ENCODE data around the gene EPSTI1.

EPSTI1 gene

DNA sequence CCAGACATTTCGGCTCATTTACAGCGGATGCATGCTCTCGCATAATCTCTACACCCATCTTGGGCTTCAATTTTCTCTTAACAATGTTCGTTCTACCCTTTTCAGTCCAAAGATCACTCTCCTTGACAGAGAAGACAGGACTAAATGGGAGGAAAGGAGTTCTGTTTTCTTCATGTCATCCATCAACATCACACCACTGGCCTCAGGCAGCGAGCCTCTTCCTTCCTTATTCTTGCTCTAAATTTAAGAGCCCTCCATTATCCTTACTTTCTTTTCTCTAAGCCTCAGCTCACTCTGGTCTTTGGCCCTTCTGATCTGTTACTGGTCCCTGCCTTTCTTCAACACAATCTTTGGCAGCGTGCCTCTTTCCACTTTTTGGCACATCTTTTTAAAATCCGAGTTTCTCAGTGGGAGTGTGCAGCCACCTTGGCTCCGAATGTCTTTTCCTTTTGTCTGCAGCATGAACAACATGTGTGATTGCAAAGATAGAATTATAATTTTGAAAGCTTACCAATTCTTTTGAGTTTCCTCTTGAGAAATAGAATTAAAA, 111.9 kb downstream of the EPSTI1 start:
- TF ChIP-seq, protein P1, sequence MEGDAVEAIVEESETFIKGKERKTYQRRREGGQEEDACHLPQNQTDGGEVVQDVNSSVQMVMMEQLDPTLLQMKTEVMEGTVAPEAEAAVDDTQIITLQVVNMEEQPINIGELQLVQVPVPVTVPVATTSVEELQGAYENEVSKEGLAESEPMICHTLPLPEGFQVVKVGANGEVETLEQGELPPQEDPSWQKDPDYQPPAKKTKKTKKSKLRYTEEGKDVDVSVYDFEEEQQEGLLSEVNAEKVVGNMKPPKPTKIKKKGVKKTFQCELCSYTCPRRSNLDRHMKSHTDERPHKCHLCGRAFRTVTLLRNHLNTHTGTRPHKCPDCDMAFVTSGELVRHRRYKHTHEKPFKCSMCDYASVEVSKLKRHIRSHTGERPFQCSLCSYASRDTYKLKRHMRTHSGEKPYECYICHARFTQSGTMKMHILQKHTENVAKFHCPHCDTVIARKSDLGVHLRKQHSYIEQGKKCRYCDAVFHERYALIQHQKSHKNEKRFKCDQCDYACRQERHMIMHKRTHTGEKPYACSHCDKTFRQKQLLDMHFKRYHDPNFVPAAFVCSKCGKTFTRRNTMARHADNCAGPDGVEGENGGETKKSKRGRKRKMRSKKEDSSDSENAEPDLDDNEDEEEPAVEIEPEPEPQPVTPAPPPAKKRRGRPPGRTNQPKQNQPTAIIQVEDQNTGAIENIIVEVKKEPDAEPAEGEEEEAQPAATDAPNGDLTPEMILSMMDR (IDR thresholded peaks at IDR 0.05; ENCODE audit: control insufficient read depth, insufficient read depth, low read depth, low read length, missing control alignments), result no peak
- H3K4me3 ChIP-seq (ENCODE audit: control insufficient read depth, low read depth, low read length), result no peak overlapping the region
- no peak for DNase-seq (ENCODE audit: low read depth)

DNA sequence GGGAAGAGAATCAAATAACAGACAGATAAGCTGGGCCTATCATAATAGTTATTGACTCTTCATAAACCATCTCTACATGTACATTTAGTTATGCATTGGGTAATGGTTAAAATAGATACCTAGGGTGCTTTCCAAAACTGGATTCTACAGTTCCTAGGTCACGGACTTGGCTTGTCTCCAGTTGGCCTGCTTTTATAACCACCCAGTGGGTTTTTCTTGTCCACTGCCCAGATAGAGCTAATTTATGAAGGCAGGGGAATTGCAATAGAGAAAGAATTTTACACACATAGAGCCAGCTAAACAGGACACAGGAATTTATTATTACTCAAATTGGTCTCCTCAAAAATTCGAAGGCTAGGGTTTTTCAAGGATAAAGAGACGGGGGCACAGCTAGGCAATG, 113.3 kb downstream of the EPSTI1 start:
- H3K4me3 ChIP-seq (ENCODE audit: control insufficient read depth, low read depth, low read length), result no peak overlapping the region
- DNase-seq (ENCODE audit: low read depth), result no peak
- TF ChIP-seq, protein P1 (IDR thresholded peaks at IDR 0.05; ENCODE audit: control insufficient read depth, insufficient read depth, low read depth, low read length, missing control alignments), result no peak

DNA sequence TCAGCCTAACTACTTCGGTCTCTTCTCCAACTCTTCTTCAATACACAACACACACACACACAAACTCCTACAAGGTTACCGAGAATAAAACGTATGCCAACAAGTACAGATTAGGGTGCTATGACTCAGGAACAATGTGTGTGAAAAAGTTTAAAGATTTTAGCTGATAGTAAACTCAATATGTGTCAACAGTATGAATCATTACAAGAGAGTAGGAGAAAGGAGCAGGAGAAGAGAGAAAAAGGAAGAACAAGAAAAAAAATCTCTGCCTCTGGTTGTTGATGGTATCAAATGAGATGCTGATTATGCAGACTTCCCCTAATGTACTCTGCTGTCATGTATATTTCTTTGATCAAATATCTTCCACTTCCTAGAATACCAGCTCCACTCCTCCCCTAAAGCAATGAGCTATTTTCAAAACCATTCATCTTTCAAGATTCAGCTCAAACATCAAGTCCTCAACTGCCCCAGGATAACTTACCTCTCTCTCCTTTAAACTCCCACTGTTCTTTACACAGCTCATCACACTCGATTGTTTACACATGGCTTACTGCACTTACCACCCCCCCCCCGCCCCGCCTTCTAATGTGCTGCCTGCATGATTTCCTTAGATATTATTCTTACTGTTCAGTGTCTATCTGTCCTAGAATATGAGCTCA, 115.0 kb downstream of the EPSTI1 start:
- peak; percentile 20 for DNase-seq (ENCODE audit: low read depth)
- TF ChIP-seq, protein P1 (IDR thresholded peaks at IDR 0.05; ENCODE audit: control insufficient read depth, insufficient read depth, low read depth, low read length, missing control alignments), result no peak

DNA sequence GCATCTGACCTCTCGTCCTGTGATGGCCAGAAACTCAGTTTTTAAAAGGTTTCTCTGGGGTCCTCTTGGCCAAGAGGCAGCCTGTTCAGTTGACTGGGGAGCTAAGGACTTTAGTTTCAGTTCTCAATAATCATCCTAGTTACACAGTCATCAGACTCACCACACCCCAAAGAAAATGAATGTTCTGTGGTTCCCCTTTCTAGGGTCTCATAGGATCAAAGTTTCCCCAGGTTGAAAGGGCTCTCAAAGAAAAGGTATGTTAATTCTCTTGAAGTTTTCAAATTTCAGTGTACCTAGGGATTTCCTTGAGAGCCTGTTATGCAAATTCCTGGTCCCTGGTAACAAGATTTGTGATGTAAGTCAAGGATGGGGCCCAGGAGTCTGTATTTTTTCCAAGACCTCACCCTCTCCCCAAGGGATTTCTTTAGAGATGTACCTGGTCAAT, 115.7 kb downstream of the EPSTI1 start:
- DNase-seq (ENCODE audit: low read depth), result no peak
- TF ChIP-seq, protein P1 (IDR thresholded peaks at IDR 0.05; ENCODE audit: control insufficient read depth, insufficient read depth, low read depth, low read length, missing control alignments), result no peak
- no peak overlapping the region for H3K4me3 ChIP-seq (ENCODE audit: control insufficient read depth, low read depth, low read length)

More for the DNA sequence above, 115.0 kb downstream of the EPSTI1 start:
- H3K4me3 ChIP-seq (ENCODE audit: control insufficient read depth, low read depth, low read length), result no peak overlapping the region

DNA sequence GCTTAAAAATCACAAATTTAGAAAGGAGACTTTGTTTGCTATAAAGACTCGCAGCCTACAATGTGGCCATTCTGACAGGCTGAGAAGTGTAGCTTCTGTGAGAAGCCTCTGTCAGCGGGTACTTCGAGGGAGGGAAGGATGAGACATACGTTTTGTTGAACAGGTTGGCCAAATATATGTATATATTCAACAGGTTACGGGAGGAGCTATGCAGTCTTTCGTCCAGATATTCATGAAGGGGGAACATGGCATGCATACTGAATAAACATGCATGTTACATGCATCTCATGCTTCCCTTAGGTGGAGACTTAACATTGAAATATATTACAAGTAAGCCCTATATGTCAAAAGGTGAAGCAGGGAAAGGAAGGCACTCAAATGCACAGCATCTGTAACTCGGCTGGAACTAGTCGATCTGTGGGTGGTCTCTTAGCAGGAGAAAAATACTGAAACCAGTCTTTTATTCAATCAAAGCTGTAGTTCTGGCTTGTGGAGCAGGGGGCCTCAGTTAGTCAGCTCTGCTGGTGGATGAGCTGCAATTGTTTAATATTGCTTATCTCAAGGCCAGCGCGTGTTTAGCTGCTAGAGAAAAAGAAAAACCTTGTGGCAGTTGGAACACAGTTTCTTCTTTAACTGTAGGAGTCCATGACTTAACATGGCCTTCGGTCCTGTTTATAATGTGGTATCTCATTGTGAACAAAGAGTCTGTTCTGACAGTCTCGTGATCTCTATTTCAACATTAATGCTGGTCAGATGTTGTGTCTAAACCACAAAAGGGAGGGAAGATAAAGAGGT, 116.4 kb downstream of the EPSTI1 start:
- TF ChIP-seq, protein P1 (IDR thresholded peaks at IDR 0.05; ENCODE audit: control insufficient read depth, insufficient read depth, low read depth, low read length, missing control alignments), result no peak
- no peak overlapping the region for H3K4me3 ChIP-seq (ENCODE audit: control insufficient read depth, low read depth, low read length)
- no peak for DNase-seq (ENCODE audit: low read depth)

DNA sequence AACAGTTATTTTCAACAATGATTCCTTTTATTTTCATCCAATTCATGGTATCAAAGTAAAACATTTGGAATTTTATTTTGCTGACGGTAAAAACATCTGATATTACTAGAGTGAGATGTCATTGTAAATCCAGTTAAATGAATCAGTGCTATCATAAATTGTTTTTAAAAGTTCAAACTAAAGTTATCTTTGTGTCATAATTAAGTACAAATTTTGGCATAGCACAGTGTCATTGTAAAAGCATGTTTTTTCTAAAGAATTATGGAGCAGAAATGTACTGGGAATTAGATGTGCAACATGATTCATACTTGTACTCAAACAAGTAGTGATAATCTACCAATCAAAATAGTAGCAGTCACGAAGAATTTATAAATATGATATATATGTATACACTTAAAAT, 117.8 kb downstream of the EPSTI1 start:
- H3K4me3 ChIP-seq (ENCODE audit: control insufficient read depth, low read depth, low read length), result no peak overlapping the region
- no peak for DNase-seq (ENCODE audit: low read depth)
- TF ChIP-seq, protein P1 (IDR thresholded peaks at IDR 0.05; ENCODE audit: control insufficient read depth, insufficient read depth, low read depth, low read length, missing control alignments), result no peak

Data from AG09309 (cell line).